ENCODE measurements around the gene EREG. TPM values are rescaled to one million over a fixed set of nuclear protein-coding genes. Genes with fewer than 3 reads are reported as not detected.
A peak's percentile ranks its signal among the peaks of the same experiment; 100 is the strongest.

Gene EREG
- total RNA-seq, 6 experiments from 2014 or later, result 28.8 to 38.0 (median 32.7) TPM

DNA sequence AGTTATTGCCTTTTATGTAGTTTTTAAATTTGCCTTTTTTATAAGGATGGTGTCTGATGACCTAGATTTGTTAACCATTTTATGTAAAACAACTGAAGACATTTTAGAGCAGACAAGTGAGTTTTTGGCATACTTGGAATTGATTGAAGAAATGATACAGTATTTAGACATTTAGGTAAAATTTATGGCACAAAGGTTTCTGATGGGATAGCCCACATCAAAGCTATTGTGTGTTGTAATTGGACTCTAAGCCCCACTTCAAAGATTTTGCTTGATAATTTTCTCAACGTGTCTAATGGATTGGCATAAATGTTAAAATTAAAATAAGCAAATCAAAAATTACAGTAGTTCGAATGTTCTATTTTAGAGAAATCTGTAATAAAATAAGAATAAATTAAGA, 39.1 kb upstream of the EREG start:
- Mint-ChIP-seq H3K27ac (no peak overlapping the region), H3K4me3 (no peak overlapping the region), H3K27me3 (ENCODE audit: insufficient read depth) (no peaks in the 10 kb centered on the region; the same call in 1 of the 2 replicates), H3K36me3 (ENCODE audit: low read depth) (peaks cover 18% of the 10 kb centered on the region), H3K4me1 (ENCODE audit: low read depth) (peaks cover 50% of the 10 kb centered on the region), H3K9me3 (peaks cover 11% of the 10 kb centered on the region)
- TF ChIP-seq, protein P1, sequence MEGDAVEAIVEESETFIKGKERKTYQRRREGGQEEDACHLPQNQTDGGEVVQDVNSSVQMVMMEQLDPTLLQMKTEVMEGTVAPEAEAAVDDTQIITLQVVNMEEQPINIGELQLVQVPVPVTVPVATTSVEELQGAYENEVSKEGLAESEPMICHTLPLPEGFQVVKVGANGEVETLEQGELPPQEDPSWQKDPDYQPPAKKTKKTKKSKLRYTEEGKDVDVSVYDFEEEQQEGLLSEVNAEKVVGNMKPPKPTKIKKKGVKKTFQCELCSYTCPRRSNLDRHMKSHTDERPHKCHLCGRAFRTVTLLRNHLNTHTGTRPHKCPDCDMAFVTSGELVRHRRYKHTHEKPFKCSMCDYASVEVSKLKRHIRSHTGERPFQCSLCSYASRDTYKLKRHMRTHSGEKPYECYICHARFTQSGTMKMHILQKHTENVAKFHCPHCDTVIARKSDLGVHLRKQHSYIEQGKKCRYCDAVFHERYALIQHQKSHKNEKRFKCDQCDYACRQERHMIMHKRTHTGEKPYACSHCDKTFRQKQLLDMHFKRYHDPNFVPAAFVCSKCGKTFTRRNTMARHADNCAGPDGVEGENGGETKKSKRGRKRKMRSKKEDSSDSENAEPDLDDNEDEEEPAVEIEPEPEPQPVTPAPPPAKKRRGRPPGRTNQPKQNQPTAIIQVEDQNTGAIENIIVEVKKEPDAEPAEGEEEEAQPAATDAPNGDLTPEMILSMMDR (IDR thresholded peaks at IDR 0.05), result no peak
- no peak for DNase-seq

DNA sequence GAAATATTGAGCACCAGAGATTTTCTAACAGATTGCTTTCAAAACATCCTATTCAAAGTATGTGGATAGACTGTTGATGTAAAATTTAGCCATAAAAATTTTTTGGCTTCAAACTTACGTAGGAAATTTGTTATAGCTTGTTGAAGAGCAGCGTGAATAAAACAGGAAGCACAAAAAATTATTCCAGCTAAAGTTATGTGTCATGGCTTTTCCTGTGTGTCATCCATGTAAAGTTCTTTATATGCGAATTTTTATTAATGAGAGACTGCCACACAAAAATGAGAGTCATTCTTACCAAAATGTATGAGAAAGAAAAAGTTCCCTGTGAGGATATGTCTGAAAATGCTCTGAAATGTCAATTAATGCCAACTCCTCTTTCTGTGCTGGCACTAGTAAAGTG, 37.2 kb upstream of the EREG start:
- peaks cover 26% of the 10 kb centered on the region for H3K36me3 Mint-ChIP-seq (ENCODE audit: low read depth)
- H3K27ac Mint-ChIP-seq, result peak overlapping the region; percentile 66
- peaks cover 11% of the 10 kb centered on the region for H3K9me3 Mint-ChIP-seq
- H3K27me3 Mint-ChIP-seq (ENCODE audit: insufficient read depth), result no peaks in the 10 kb centered on the region; the same call in 1 of the 2 replicates
- DNase-seq, result peak; percentile 25
- peaks cover 45% of the 10 kb centered on the region for H3K4me1 Mint-ChIP-seq (ENCODE audit: low read depth)
- H3K4me3 Mint-ChIP-seq, result peak overlapping the region; percentile 76
- TF ChIP-seq, protein P1 (IDR thresholded peaks at IDR 0.05), result no peak

DNA sequence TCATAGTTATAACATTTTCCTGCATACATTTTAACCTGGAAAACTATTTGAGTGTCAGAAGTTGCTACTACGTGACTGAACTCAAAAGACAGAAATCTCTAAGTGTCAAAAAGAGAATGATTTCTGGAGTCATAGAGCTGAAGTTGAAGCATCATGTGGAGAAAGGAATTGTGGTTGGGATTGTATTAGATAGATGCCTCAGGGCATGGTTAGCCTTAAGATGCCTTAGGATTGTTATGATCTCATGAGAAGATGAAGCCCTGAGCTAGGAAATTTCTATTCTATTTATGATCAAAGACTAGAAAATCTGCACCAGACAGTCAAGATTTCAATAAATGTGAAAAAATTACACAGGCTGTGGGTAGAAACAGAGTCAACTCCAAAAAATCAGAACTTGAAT, 36.4 kb upstream of the EREG start:
- TF ChIP-seq, protein P1 (IDR thresholded peaks at IDR 0.05), result no peak
- peak overlapping the region; percentile 66 for H3K27ac Mint-ChIP-seq
- peak; percentile 66 for DNase-seq
- H3K4me3 Mint-ChIP-seq, result 0 out of 2 replicates have a peak overlapping the region, but pooled peaks have one; percentile 4
- H3K36me3 Mint-ChIP-seq (ENCODE audit: low read depth), result peaks cover 26% of the 10 kb centered on the region
- peaks cover 11% of the 10 kb centered on the region for H3K9me3 Mint-ChIP-seq
- no peaks in the 10 kb centered on the region; the same call in 1 of the 2 replicates for H3K27me3 Mint-ChIP-seq (ENCODE audit: insufficient read depth)
- H3K4me1 Mint-ChIP-seq (ENCODE audit: low read depth), result peaks cover 45% of the 10 kb centered on the region

DNA sequence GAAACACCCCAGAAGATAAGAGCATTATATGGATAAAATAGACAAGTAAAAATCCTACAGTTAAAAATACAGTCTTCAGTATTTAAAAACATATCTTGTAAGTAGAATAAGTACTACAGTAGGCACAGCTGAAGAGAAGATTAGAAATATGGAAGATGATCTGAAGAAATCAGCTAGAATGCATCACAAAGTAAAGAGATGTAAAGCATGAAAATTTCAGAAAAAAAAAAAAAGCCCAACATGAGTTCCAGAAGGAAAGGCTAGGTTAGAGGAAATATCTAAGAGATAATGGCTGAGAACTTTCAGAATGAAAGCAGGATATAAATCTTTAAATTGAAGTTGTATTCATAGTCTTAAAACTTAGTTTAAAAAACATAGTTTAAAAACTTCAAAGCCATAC, 35.6 kb upstream of the EREG start:
- Mint-ChIP-seq H3K36me3 (ENCODE audit: low read depth) (peaks cover 31% of the 10 kb centered on the region), H3K27ac (peak overlapping the region; percentile 66), H3K4me1 (ENCODE audit: low read depth) (peaks cover 42% of the 10 kb centered on the region), H3K4me3 (no peak overlapping the region), H3K9me3 (peaks cover 11% of the 10 kb centered on the region), H3K27me3 (ENCODE audit: insufficient read depth) (no peaks in the 10 kb centered on the region; the same call in 1 of the 2 replicates)
- TF ChIP-seq, protein P1 (IDR thresholded peaks at IDR 0.05), result no peak
- no peak for DNase-seq

DNA sequence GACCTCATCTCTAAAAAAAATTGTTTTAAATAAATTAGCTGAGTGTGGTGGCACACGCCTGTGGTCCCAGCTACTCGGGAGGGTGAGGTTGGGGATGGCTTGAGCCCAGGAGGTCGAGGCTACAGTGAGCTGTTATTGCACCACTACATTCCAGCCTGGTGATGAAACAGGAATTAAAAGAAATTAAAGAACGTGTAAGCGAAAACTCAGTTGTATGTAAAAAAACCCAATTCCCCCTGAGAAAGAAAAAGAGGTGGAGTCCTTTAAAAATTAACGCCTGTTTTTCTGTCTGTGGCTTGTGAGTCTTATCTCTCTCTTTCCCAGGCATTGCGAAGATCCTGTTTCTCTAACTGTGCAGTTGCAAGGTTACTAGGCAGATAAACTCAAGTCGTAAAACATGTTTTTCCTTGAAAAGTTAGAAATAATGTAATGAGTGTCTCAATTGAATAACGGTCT, 34.6 kb upstream of the EREG start:
- Mint-ChIP-seq H3K27ac (no peak overlapping the region), H3K9me3 (peaks cover 11% of the 10 kb centered on the region), H3K36me3 (ENCODE audit: low read depth) (peaks cover 40% of the 10 kb centered on the region), H3K4me1 (ENCODE audit: low read depth) (peaks cover 41% of the 10 kb centered on the region), H3K4me3 (no peak overlapping the region), H3K27me3 (ENCODE audit: insufficient read depth) (no peaks in the 10 kb centered on the region; the same call in 1 of the 2 replicates)
- TF ChIP-seq, protein P1 (IDR thresholded peaks at IDR 0.05), result no peak
- DNase-seq, result no peak
